ENCODE measurements around the gene TIAM2.

The TIAM2 gene

DNA sequence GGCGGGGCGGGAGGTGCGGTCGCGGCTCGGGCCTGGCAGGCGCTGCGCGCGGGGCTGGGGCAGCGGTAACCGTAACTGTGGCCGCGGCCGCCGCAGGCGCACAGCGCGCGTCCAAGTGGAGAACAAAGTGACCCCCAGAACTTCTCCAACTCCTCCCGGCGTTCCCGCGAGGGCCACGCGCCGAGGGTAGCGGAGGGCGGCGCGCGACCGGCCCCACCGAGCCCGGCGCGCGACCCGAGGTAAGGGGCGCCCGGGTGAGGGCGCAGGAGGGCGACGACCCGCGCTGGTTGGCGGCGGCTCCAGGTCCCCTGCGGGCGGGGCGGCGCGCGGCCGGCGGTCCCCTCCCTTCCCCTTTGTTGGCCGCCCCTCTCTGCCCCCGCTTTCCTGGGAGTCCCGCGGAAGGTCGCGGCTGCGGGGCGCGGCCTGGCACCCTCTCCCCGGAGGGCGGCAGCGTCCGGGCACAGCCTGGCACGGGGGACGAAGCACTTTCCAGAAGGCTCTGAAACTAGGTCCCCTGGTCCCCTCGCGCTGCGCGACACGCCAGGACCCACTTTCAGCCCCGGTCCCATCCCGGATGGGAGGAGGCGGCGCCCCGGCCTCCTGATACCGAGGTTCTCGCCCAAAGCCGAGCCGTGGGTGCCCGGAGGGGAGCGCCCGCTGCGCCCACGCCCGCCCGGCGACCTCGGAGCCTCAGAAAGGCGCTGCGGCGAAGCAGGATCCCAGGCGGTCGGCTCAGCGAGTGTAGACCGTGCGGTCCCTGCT is at the start of gene TIAM2:
Gene TIAM2, plus strand, starts transcription at position 62 of the 762 bp plus-strand sequence. CDS start 133,909 bp downstream, outside the sequence.
- TF ChIP-seq EZH2 (IDR thresholded peaks at IDR 0.05) (no peak), FOXP2 (optimal IDR thresholded peaks at IDR 0.05; ENCODE audit: control extremely low read depth, extremely low read length, insufficient read depth) (no peak), POLR2AphosphoS5 (IDR thresholded peaks at IDR 0.05; ENCODE audit: borderline replicate concordance, low read depth, low read length) (no peak)
- Histone ChIP-seq H3K9ac (ENCODE audit: insufficient read length) (peak within 1 kb of the TSS; percentile 48), H3K36me3 (ENCODE audit: insufficient read depth, low read length) (no peaks in the 10 kb centered on the region), H3K4me3 (peak within 1 kb of the TSS; percentile 87), H3K9me3 (ENCODE audit: low read depth, low read length) (no peaks in the 10 kb centered on the region), H3K27ac (no peak within 1 kb of the TSS)
- DNase-seq (ENCODE audit: low read depth, low spot score) = no peak

DNA sequence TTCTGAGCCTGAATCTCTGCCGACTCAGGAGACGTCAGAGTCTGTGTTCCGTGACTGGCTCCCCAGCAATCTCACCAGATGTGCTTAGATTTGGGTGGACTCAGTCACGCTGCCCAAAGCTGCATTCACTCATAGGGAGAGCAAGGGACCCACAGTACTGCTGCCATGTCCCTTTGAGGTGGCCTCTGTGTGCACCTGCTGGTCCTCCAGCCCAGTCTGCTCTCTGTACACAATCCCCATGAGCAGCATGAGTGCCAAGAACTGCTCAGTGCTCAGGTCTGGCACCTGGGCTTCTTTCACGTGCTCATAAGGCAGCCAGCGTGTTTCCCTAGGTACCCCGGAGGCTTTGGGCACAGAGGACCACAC is 44.2 kb upstream of the TIAM2 start:
- no peak for DNase-seq (ENCODE audit: low read depth, low spot score)
- H3K36me3 ChIP-seq (ENCODE audit: insufficient read depth, low read length) = no peaks in the 10 kb centered on the region
- no peak overlapping the region for H3K9ac ChIP-seq (ENCODE audit: insufficient read length)
- no peaks in the 10 kb centered on the region for H3K9me3 ChIP-seq (ENCODE audit: low read depth, low read length)
- no peak overlapping the region for H3K27ac ChIP-seq
- TF ChIP-seq EZH2 (IDR thresholded peaks at IDR 0.05) (no peak), FOXP2 (optimal IDR thresholded peaks at IDR 0.05; ENCODE audit: control extremely low read depth, extremely low read length, insufficient read depth) (no peak), POLR2AphosphoS5 (IDR thresholded peaks at IDR 0.05; ENCODE audit: borderline replicate concordance, low read depth, low read length) (no peak)
- no peak overlapping the region for H3K4me3 ChIP-seq

GRCh38 chr6:154951345-154952200 is 43.5 kb upstream of the TIAM2 start:
- Histone ChIP-seq H3K36me3 (ENCODE audit: insufficient read depth, low read length) (no peaks in the 10 kb centered on the region), H3K9ac (ENCODE audit: insufficient read length) (no peak overlapping the region), H3K4me3 (no peak overlapping the region), H3K27ac (no peak overlapping the region), H3K9me3 (ENCODE audit: low read depth, low read length) (no peaks in the 10 kb centered on the region)
- TF ChIP-seq FOXP2 (optimal IDR thresholded peaks at IDR 0.05; ENCODE audit: control extremely low read depth, extremely low read length, insufficient read depth) = no peak
- DNase-seq (ENCODE audit: low read depth, low spot score) = no peak

- no peak for DNase-seq (ENCODE audit: low read depth, low spot score)
- H3K9ac ChIP-seq (ENCODE audit: insufficient read length) = no peak overlapping the region
- no peaks in the 10 kb centered on the region for H3K9me3 ChIP-seq (ENCODE audit: low read depth, low read length)
- H3K36me3 ChIP-seq (ENCODE audit: insufficient read depth, low read length) = no peaks in the 10 kb centered on the region
- no peak overlapping the region for H3K4me3 ChIP-seq
- TF ChIP-seq POLR2AphosphoS5 (IDR thresholded peaks at IDR 0.05; ENCODE audit: borderline replicate concordance, low read depth, low read length) = no peak
- H3K27ac ChIP-seq = no peak overlapping the region
Observed at GRCh38 chr6:154953644-154954043, 41.5 kb upstream of the TIAM2 start.

GRCh38 chr6:154954347-154954746 is 40.8 kb upstream of the TIAM2 start:
- DNase-seq (ENCODE audit: low read depth, low spot score) = no peak
- Histone ChIP-seq H3K27ac (no peak overlapping the region), H3K4me3 (no peak overlapping the region), H3K36me3 (ENCODE audit: insufficient read depth, low read length) (no peaks in the 10 kb centered on the region), H3K9me3 (ENCODE audit: low read depth, low read length) (no peaks in the 10 kb centered on the region), H3K9ac (ENCODE audit: insufficient read length) (no peak overlapping the region)
- TF ChIP-seq POLR2AphosphoS5 (IDR thresholded peaks at IDR 0.05; ENCODE audit: borderline replicate concordance, low read depth, low read length) = no peak
- no peak for TF ChIP-seq FOXP2 (optimal IDR thresholded peaks at IDR 0.05; ENCODE audit: control extremely low read depth, extremely low read length, insufficient read depth)
- TF ChIP-seq EZH2 (IDR thresholded peaks at IDR 0.05) = no peak

DNA sequence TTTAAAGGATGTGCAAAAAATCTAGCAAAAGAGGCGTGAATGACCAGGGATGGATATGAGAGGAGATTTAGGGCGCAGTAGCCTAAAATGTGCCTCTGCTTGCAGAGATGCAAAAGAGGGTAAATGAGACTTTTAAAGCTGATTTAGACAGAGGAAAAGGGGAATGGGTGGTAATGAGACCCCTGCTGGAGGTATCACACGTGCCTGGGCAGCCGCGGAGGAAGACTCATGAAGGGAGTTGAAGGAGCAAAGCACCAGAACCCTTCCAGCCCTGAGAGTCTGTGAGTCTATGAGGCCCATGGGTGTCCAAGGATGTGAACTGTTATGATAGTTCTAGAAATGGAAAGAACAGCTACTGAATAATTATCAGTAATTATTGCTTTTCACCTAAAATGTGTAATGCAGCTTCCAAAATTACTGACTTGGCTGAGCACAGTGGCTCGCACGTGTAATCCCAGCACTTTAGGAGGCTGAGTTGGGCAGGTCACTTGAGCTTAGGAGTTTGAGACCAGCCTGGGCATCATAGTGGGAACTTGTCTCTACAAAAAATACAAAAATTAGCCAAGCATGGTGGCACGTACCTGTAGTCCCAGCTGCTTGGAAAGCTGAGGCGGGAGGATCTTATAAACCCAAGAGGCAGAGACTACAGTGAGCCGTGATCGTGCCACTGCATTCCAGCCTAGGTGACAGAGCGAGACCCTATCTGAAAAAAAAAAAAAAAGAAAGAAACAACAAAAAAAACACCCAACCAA is 38.2 kb upstream of the TIAM2 start:
- no peak overlapping the region for H3K4me3 ChIP-seq
- no peak overlapping the region for H3K9ac ChIP-seq (ENCODE audit: insufficient read length)
- H3K9me3 ChIP-seq (ENCODE audit: low read depth, low read length) = no peaks in the 10 kb centered on the region
- H3K27ac ChIP-seq = no peak overlapping the region
- no peak for DNase-seq (ENCODE audit: low read depth, low spot score)
- TF ChIP-seq FOXP2 (optimal IDR thresholded peaks at IDR 0.05; ENCODE audit: control extremely low read depth, extremely low read length, insufficient read depth) (no peak), EZH2 (IDR thresholded peaks at IDR 0.05) (no peak), POLR2AphosphoS5 (IDR thresholded peaks at IDR 0.05; ENCODE audit: borderline replicate concordance, low read depth, low read length) (no peak)
- no peaks in the 10 kb centered on the region for H3K36me3 ChIP-seq (ENCODE audit: insufficient read depth, low read length)

- no peak for DNase-seq (ENCODE audit: low read depth, low spot score)
- no peaks in the 10 kb centered on the region for H3K36me3 ChIP-seq (ENCODE audit: insufficient read depth, low read length)
Observed at GRCh38 chr6:154958469-154958868, 36.6 kb upstream of the TIAM2 start.

GRCh38 chr6:154960299-154960843 is 34.7 kb upstream of the TIAM2 start:
- no peak overlapping the region for H3K27ac ChIP-seq

More at GRCh38 chr6:154958469-154958868, 36.6 kb upstream of the TIAM2 start:
- Histone ChIP-seq H3K9ac (ENCODE audit: insufficient read length) (no peak overlapping the region), H3K27ac (no peak overlapping the region), H3K9me3 (ENCODE audit: low read depth, low read length) (no peaks in the 10 kb centered on the region), H3K4me3 (no peak overlapping the region)
- TF ChIP-seq POLR2AphosphoS5 (IDR thresholded peaks at IDR 0.05; ENCODE audit: borderline replicate concordance, low read depth, low read length) (no peak), EZH2 (IDR thresholded peaks at IDR 0.05) (no peak), FOXP2 (optimal IDR thresholded peaks at IDR 0.05; ENCODE audit: control extremely low read depth, extremely low read length, insufficient read depth) (no peak)

More at GRCh38 chr6:154960299-154960843, 34.7 kb upstream of the TIAM2 start:
- H3K36me3 ChIP-seq (ENCODE audit: insufficient read depth, low read length) = no peaks in the 10 kb centered on the region
- no peak overlapping the region for H3K4me3 ChIP-seq
- H3K9ac ChIP-seq (ENCODE audit: insufficient read length) = no peak overlapping the region
- H3K9me3 ChIP-seq (ENCODE audit: low read depth, low read length) = no peaks in the 10 kb centered on the region
- no peak for TF ChIP-seq POLR2AphosphoS5 (IDR thresholded peaks at IDR 0.05; ENCODE audit: borderline replicate concordance, low read depth, low read length)
- no peak for TF ChIP-seq EZH2 (IDR thresholded peaks at IDR 0.05)
- DNase-seq (ENCODE audit: low read depth, low spot score) = no peak
